ENCODE data around the gene GALNT9.
"Not testable (repeated sequence)": the region's sequence is repeated elsewhere in the genome, so short reads cannot be mapped to it uniquely, and the experiment has no call there.

The GALNT9 gene

DNA sequence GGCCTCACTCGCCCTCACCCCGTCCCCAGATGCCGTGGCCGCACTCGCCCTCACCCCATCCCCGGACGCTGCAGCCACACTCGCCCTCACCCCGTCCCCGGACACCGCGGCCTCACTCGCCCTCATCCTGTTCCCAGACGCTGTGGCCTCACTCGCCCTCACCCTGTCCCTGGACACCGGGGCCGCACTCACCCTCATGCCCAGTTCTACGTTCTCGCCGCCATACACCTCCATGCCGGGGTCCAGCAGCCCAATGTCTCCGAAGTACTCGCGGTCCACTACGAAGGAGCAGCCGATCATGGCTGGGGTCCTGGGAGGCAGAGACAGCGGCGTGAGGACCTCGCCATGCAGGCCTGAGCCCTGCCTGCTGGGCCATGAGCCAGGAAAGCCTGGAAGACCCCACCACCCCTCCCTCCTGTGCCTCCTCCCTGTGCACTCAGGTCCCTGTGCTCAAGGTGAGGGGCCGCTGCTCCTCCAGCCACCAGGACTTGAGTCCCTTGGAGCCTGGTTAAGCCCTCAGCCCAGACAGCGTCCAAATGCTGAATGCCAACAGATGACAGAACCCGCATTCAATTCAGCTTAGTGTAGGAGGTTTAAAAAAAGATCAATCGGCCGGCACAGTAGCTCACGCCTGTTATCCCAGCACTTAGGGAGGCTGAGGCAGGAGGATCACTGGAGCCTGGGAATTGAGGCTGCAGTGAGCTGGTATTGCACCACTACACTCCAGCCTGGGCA is 81.5 kb downstream of the GALNT9 start:
- no peak overlapping the region for H3K4me3 ChIP-seq
- TF ChIP-seq, protein P1, sequence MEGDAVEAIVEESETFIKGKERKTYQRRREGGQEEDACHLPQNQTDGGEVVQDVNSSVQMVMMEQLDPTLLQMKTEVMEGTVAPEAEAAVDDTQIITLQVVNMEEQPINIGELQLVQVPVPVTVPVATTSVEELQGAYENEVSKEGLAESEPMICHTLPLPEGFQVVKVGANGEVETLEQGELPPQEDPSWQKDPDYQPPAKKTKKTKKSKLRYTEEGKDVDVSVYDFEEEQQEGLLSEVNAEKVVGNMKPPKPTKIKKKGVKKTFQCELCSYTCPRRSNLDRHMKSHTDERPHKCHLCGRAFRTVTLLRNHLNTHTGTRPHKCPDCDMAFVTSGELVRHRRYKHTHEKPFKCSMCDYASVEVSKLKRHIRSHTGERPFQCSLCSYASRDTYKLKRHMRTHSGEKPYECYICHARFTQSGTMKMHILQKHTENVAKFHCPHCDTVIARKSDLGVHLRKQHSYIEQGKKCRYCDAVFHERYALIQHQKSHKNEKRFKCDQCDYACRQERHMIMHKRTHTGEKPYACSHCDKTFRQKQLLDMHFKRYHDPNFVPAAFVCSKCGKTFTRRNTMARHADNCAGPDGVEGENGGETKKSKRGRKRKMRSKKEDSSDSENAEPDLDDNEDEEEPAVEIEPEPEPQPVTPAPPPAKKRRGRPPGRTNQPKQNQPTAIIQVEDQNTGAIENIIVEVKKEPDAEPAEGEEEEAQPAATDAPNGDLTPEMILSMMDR (IDR thresholded peaks at IDR 0.05): no peak
- H3K27ac ChIP-seq: no peak overlapping the region
- DNase-seq (ENCODE audit: low spot score): no peak

- no peak for DNase-seq (ENCODE audit: low spot score)
- no peak overlapping the region for H3K4me3 ChIP-seq
- no peak overlapping the region for H3K27ac ChIP-seq
- TF ChIP-seq, protein P1 (IDR thresholded peaks at IDR 0.05): no peak
These were observed 82.2 kb downstream of the GALNT9 start for GRCh38 chr12:132246997-132247717.

- DNase-seq (ENCODE audit: low spot score): no peak
- TF ChIP-seq, protein P1 (IDR thresholded peaks at IDR 0.05): no peak
- Histone ChIP-seq H3K27ac (no peak overlapping the region), H3K4me3 (no peak overlapping the region)
These were observed 83.8 kb downstream of the GALNT9 start for GRCh38 chr12:132245521-132246101.

DNA sequence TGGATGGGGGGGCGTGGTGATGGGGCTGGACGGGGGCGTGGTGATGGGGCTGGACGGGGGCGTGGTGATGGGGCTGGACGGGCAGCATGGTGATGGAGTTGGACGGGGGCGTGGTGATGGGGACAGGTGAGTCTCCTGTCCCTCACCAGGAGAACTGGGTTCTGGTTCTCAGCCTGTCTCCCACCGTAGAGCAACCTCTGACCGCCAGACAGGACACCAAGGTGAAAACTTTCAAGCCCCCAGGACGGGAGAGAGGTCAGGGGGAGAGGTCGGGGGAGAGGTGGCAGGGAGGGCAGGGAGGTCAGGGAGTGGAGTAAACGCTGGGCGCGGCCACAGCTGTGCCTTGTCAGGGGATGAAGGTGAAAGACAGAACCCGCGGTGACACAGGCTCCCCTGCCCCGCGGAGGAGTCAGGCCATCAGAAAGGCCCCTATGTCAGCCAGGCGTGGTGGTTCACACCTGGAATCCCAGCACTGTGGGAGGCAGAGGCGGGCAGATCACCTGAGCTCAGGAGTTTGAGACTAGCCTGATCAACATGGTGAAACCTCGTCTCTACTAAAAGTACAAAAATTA is 84.6 kb downstream of the GALNT9 start:
- TF ChIP-seq, protein P1 (IDR thresholded peaks at IDR 0.05): no peak
- Histone ChIP-seq H3K27ac (no peak overlapping the region), H3K4me3 (no peak overlapping the region)
- no peak for DNase-seq (ENCODE audit: low spot score)

GRCh38 chr12:132243596-132244310 is 85.6 kb downstream of the GALNT9 start:
- Histone ChIP-seq H3K27ac (no peak overlapping the region), H3K4me3 (no peak overlapping the region)
- TF ChIP-seq, protein P1 (IDR thresholded peaks at IDR 0.05): no peak
- DNase-seq (ENCODE audit: low spot score): no peak

GRCh38 chr12:132243171-132243570 is 86.2 kb downstream of the GALNT9 start:
- H3K27ac ChIP-seq; H3K4me3 ChIP-seq; DNase-seq (ENCODE audit: low spot score): not testable (repeated sequence)

- not testable (repeated sequence) for H3K4me3 ChIP-seq; DNase-seq (ENCODE audit: low spot score); H3K27ac ChIP-seq
These were observed 88.8 kb downstream of the GALNT9 start for GRCh38 chr12:132240669-132241007.
